ENCODE data around the gene ECE2.
A peak's percentile ranks its signal among the peaks of the same experiment; 100 is the strongest.

The ECE2 gene

DNA sequence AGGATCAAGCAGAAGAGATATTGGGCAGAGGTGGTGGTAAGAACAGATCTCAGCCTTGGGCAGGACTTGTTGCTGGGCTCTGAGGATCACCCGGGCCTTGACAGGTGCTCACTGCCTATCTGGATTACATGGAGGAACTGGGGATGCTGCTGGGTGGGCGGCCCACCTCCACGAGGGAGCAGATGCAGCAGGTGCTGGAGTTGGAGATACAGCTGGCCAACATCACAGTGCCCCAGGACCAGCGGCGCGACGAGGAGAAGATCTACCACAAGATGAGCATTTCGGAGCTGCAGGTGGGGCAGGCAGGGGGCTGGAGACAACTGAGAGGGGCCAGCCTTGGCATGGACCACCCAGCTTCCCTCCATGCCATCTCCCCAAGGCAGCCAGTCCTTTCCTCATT, 7.9 kb downstream of the ECE2 start:
- H3K9ac ChIP-seq (ENCODE audit: low read depth, low read length): no peak overlapping the region
- H3K27me3 ChIP-seq (ENCODE audit: insufficient read depth, low read length): peaks cover 4% of the 10 kb centered on the region; the same call in 1 of the 2 replicates
- H3K36me3 ChIP-seq (ENCODE audit: insufficient read depth, low read length): no peaks in the 10 kb centered on the region
- 92% methylated on average over 8 of the region's 8 CpGs for WGBS
- no peaks in the 10 kb centered on the region for H3K9me3 ChIP-seq (ENCODE audit: insufficient read depth, low read depth, low read length)
- no peaks in the 10 kb centered on the region for H3K4me1 ChIP-seq (ENCODE audit: insufficient read depth, low read length)
- H3K4me3 ChIP-seq (ENCODE audit: low read length): no peak overlapping the region
- H3K27ac ChIP-seq (ENCODE audit: low read depth, low read length): no peak overlapping the region

DNA sequence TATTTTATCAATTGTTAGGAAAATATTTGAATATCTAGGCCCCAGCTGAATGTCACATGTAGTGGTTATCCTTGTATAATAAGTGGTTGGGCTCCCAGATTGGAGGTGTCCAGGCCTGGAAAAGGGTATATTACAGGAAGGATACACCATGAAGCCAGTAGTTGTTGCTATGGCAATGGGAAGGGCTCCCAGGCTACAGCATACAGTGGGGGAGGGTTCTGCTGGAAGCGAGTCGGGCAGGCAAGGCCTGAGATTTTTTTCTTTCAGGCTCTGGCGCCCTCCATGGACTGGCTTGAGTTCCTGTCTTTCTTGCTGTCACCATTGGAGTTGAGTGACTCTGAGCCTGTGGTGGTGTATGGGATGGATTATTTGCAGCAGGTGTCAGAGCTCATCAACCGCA, 8.9 kb downstream of the ECE2 start:
- Histone ChIP-seq H3K36me3 (ENCODE audit: insufficient read depth, low read length) (no peaks in the 10 kb centered on the region), H3K9me3 (ENCODE audit: insufficient read depth, low read depth, low read length) (no peaks in the 10 kb centered on the region), H3K27me3 (ENCODE audit: insufficient read depth, low read length) (peaks cover 4% of the 10 kb centered on the region; the same call in 1 of the 2 replicates), H3K27ac (ENCODE audit: low read depth, low read length) (no peak overlapping the region), H3K4me3 (ENCODE audit: low read length) (no peak overlapping the region), H3K9ac (ENCODE audit: low read depth, low read length) (no peak overlapping the region), H3K4me1 (ENCODE audit: insufficient read depth, low read length) (no peaks in the 10 kb centered on the region)
- 10% methylated on average over 4 of the region's 4 CpGs for WGBS

DNA sequence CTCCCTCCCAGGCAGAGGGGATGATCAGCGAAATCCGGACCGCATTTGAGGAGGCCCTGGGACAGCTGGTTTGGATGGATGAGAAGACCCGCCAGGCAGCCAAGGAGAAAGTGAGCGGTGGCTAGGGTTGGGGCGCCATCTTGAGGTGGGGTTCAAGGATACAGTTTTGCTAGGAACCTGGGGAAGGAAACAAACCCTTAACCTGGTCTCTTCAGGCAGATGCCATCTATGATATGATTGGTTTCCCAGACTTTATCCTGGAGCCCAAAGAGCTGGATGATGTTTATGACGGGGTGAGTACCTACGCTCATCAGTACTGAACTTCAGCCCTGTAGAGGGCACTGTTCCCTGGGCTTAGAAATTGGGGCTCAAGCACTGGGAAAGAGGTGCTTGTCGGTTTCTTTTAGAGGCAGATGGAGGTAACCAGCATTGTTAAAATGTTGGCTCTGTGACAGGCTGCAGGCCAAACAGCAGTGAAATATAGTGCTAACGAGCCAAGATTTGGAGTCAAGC, 13.7 kb downstream of the ECE2 start:
- Histone ChIP-seq H3K27ac (ENCODE audit: low read depth, low read length) (no peak overlapping the region), H3K4me1 (ENCODE audit: insufficient read depth, low read length) (no peaks in the 10 kb centered on the region), H3K4me3 (ENCODE audit: low read length) (no peak overlapping the region), H3K9ac (ENCODE audit: low read depth, low read length) (no peak overlapping the region), H3K27me3 (ENCODE audit: insufficient read depth, low read length) (no peaks in the 10 kb centered on the region), H3K9me3 (ENCODE audit: insufficient read depth, low read depth, low read length) (no peaks in the 10 kb centered on the region), H3K36me3 (ENCODE audit: insufficient read depth, low read length) (no peaks in the 10 kb centered on the region)
- WGBS: 31% methylated on average over 10 of the region's 10 CpGs

DNA sequence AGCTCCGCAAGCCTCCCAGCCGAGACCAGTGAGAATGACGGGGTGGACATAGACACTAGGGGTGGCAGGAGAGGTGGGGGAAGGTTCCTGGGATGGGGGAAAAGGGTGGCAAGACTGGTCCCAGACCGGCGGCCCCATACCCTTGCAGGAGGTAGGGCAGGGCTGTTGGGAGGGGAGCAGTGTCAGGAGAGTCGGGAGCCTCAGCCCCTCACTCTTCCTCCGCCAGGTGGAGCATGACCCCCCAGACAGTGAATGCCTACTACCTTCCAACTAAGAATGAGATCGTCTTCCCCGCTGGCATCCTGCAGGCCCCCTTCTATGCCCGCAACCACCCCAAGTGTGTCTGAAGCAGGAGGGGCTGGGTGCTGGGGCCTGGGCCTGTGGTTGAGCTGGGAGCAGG, 14.5 kb downstream of the ECE2 start:
- Histone ChIP-seq H3K36me3 (ENCODE audit: insufficient read depth, low read length) (no peaks in the 10 kb centered on the region), H3K27me3 (ENCODE audit: insufficient read depth, low read length) (no peaks in the 10 kb centered on the region), H3K9me3 (ENCODE audit: insufficient read depth, low read depth, low read length) (no peaks in the 10 kb centered on the region), H3K4me3 (ENCODE audit: low read length) (no peak overlapping the region), H3K4me1 (ENCODE audit: insufficient read depth, low read length) (no peaks in the 10 kb centered on the region), H3K27ac (ENCODE audit: low read depth, low read length) (no peak overlapping the region), H3K9ac (ENCODE audit: low read depth, low read length) (no peak overlapping the region)
- WGBS: 90% methylated on average over 10 of the region's 10 CpGs

DNA sequence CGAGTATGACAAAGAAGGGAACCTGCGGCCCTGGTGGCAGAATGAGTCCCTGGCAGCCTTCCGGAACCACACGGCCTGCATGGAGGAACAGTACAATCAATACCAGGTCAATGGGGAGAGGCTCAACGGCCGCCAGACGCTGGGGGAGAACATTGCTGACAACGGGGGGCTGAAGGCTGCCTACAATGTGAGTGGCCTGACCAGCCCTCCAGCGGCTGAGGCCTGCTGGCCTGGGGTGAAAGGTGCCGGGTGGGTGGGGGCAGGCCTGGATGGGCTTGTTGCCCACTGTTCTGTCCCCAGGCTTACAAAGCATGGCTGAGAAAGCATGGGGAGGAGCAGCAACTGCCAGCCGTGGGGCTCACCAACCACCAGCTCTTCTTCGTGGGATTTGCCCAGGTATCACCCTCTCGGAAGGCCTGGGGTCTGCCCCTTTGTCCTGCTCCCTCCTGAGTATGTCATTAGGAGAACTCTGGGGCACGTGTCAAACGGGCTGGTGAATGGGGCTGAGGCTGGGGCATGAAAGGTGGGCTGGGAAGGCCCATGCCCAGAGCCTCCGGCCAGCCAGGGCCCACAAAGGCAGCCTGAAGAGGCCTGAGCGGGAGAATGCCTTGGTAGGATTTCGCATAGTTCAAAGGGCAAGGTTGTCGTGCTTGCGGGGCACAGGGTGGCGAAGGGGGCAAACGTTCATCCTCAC, 15.4 kb downstream of the ECE2 start:
- Histone ChIP-seq H3K4me1 (ENCODE audit: insufficient read depth, low read length) (no peaks in the 10 kb centered on the region), H3K9me3 (ENCODE audit: insufficient read depth, low read depth, low read length) (no peaks in the 10 kb centered on the region), H3K4me3 (ENCODE audit: low read length) (no peak overlapping the region), H3K9ac (ENCODE audit: low read depth, low read length) (no peak overlapping the region), H3K27me3 (ENCODE audit: insufficient read depth, low read length) (no peaks in the 10 kb centered on the region), H3K36me3 (ENCODE audit: insufficient read depth, low read length) (no peaks in the 10 kb centered on the region), H3K27ac (ENCODE audit: low read depth, low read length) (no peak overlapping the region)
- 92% methylated on average over 22 of the region's 22 CpGs for WGBS

DNA sequence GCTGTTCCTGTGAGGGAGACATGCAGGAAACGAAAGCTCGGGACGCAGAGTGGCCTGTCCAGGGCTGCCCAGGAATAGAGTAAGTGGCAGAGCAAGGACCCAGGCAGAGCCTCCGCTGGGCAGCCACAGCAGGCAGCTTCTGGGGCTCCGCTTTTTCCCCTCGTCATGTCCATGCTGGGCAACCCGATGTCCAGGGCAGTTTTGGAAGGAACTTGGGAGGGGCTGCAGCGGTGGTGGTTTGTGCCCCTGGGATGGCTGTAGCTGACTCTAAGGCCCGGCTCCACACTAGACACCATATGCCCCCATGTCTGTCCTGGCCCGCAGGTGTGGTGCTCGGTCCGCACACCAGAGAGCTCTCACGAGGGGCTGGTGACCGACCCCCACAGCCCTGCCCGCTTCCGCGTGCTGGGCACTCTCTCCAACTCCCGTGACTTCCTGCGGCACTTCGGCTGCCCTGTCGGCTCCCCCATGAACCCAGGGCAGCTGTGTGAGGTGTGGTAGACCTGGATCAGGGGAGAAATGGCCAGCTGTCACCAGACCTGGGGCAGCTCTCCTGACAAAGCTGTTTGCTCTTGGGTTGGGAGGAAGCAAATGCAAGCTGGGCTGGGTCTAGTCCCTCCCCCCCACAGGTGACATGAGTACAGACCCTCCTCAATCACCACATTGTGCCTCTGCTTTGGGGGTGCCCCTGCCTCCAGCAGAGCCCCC, 16.1 kb downstream of the ECE2 start:
- Histone ChIP-seq H3K4me3 (ENCODE audit: low read length) (no peak overlapping the region), H3K4me1 (ENCODE audit: insufficient read depth, low read length) (no peaks in the 10 kb centered on the region), H3K9me3 (ENCODE audit: insufficient read depth, low read depth, low read length) (no peaks in the 10 kb centered on the region), H3K27ac (ENCODE audit: low read depth, low read length) (no peak overlapping the region), H3K9ac (ENCODE audit: low read depth, low read length) (no peak overlapping the region), H3K27me3 (ENCODE audit: insufficient read depth, low read length) (no peaks in the 10 kb centered on the region), H3K36me3 (ENCODE audit: insufficient read depth, low read length) (no peaks in the 10 kb centered on the region)
- WGBS: 93% methylated on average over 21 of the region's 21 CpGs

DNA sequence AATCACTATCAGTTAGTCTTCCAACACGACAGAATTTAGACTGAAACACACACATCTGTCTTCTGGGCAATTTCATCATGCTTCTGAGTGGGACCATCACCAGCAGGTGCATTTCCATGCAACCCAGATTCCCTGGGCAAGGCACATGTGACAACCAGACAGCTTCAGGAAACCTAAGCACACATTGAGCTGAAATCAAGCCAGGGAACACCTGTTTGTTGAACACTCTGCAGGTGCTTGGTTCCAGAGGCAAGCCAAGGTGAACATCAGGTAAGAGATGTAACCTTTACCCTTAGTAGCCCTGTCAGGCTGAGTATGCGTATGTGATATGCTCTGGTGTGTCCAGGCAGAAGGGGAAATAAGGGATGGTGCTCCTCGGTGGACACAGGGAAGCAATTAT, 19.9 kb downstream of the ECE2 start:
- Histone ChIP-seq H3K9me3 (ENCODE audit: insufficient read depth, low read depth, low read length) (no peaks in the 10 kb centered on the region), H3K4me1 (ENCODE audit: insufficient read depth, low read length) (no peaks in the 10 kb centered on the region), H3K27me3 (ENCODE audit: insufficient read depth, low read length) (no peaks in the 10 kb centered on the region), H3K9ac (ENCODE audit: low read depth, low read length) (no peak overlapping the region), H3K36me3 (ENCODE audit: insufficient read depth, low read length) (peaks cover 8% of the 10 kb centered on the region), H3K27ac (ENCODE audit: low read depth, low read length) (no peak overlapping the region), H3K4me3 (ENCODE audit: low read length) (no peak overlapping the region)
- WGBS: 74% methylated on average over 3 of the region's 3 CpGs

DNA sequence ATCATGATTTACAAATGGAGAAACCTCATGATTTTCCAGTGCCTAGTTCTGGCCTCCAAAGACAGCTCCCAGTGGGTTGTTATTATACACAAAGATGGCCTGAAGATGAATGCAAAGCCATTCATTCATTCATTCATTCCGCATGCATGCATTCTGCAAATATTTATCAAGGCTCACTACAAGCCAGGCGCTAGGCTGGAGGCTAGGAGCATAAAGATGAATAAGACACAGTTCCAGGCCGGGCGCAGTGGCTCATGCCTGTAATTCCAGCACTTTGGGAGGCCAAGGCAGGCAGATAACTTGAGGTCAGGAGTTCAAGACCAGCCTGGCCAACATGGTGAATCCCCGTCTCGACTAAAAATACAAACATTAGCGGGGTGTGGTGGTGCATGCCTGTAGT, 20.8 kb downstream of the ECE2 start:
- 93% methylated on average over 6 of the region's 7 CpGs for WGBS
- H3K4me3 ChIP-seq (ENCODE audit: low read length): no peak overlapping the region
- H3K36me3 ChIP-seq (ENCODE audit: insufficient read depth, low read length): peaks cover 15% of the 10 kb centered on the region
- H3K27ac ChIP-seq (ENCODE audit: low read depth, low read length): no peak overlapping the region
- H3K9ac ChIP-seq (ENCODE audit: low read depth, low read length): no peak overlapping the region
- H3K4me1 ChIP-seq (ENCODE audit: insufficient read depth, low read length): no peaks in the 10 kb centered on the region
- H3K9me3 ChIP-seq (ENCODE audit: insufficient read depth, low read depth, low read length): no peaks in the 10 kb centered on the region
- H3K27me3 ChIP-seq (ENCODE audit: insufficient read depth, low read length): no peaks in the 10 kb centered on the region

DNA sequence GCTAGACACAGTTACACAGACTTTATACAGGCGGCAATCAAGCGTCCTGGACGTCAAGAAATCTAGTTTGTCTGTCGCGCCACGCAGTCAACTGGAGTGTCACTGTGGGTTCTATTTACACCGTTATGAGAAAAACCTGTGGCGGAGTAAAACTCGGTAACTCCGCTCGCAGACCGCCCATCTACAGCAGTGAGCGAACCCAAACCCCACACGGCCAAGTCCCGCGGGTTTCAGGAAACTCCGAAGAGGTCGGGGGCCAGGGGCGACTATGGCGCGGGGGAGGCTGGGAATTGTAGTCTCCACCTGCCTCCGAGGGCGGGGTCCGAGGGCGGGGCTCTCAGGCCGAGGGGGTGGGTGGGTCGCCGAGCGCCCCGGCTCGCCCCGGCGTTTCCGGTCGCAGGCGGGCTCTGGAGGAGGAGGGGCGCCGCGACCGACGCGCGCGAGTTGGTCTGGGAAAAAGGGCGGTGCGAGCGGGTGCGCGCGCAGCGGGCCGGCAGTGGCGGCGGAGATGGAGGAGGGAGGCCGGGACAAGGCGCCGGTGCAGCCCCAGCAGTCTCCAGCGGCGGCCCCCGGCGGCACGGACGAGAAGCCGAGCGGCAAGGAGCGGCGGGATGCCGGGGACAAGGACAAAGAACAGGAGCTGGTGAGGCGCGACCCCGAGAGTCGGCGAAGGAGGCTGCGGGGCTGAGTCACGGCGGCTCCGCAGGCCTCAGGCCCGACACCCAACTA, 23.1 kb downstream of the ECE2 start, which contains the start of gene PSMD2:
PSMD2 (plus strand) TSS at position 483 of the 729 bp plus-strand sequence; CDS start at position 509, 26 bp downstream.
- Histone ChIP-seq H3K9ac (ENCODE audit: low read depth, low read length) (peak within 1 kb of the TSS; percentile 83), H3K4me1 (ENCODE audit: insufficient read depth, low read length) (no peaks in the 10 kb centered on the region), H3K4me3 (ENCODE audit: low read length) (peak within 1 kb of the TSS; percentile 78), H3K27me3 (ENCODE audit: insufficient read depth, low read length) (no peaks in the 10 kb centered on the region), H3K9me3 (ENCODE audit: insufficient read depth, low read depth, low read length) (no peaks in the 10 kb centered on the region), H3K27ac (ENCODE audit: low read depth, low read length) (peak within 1 kb of the TSS; percentile 84), H3K36me3 (ENCODE audit: insufficient read depth, low read length) (peaks cover 38% of the 10 kb centered on the region)
- under 1% methylated on average over 78 of the region's 78 CpGs for WGBS

DNA sequence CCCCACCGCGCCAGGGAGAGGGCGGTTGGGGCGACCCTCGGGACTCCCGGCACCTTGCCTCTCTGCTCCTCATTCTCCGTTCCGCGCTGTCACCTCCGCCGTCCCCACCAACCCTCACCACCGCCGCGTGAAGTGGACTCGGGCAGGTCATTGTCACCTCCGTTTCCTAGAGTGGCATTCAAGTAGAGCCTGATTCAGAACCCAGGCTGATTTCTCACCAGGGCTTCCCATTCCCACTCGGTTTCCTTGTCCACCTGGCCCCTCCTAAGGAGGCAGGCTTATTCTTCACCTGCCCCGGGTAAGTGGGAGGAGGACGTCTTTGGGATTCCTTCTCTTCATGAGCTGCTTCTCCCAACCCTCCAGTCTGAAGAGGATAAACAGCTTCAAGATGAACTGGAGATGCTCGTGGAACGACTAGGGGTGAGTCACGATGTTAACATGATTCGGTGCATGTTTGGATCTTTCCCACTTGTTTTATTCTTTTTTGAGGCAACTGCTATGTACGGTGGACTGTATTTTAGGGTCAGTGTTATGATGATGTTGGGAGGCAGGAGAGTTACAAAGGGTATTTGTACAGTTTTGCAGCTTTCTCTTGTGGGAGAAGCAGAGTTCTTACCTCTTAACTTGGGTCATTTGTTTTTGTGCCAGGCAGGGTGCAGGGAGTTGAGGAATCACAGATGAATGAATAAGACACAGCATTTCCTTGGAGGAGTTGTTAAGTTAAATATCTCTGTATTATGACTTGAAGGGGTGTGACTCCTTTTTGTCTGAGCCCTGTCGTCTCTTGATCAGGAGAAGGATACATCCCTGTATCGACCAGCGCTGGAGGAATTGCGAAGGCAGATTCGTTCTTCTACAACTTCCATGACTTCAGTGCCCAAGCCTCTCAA, 23.9 kb downstream of the ECE2 start:
- 17% methylated on average over 28 of the region's 29 CpGs for WGBS
- H3K9ac ChIP-seq (ENCODE audit: low read depth, low read length): peak overlapping the region; percentile 76
- H3K27ac ChIP-seq (ENCODE audit: low read depth, low read length): peak overlapping the region; percentile 34
- H3K36me3 ChIP-seq (ENCODE audit: insufficient read depth, low read length): peaks cover 47% of the 10 kb centered on the region
- no peaks in the 10 kb centered on the region for H3K27me3 ChIP-seq (ENCODE audit: insufficient read depth, low read length)
- peak overlapping the region; percentile 78 for H3K4me3 ChIP-seq (ENCODE audit: low read length)
- H3K4me1 ChIP-seq (ENCODE audit: insufficient read depth, low read length): no peaks in the 10 kb centered on the region
- H3K9me3 ChIP-seq (ENCODE audit: insufficient read depth, low read depth, low read length): no peaks in the 10 kb centered on the region

Measured in HUES64 (cell line).